ENCODE results near the gene POLRMT. TPM values are rescaled to one million over a fixed set of nuclear protein-coding genes. Genes with fewer than 3 reads are reported as not detected.

POLRMT gene
- total RNA-seq, 1 donor from 2014 or later: 53.6 TPM

GRCh38 chr19:596263-596655 is 37.1 kb downstream of the POLRMT start:
- peaks cover 9% of the 10 kb centered on the region for H3K27me3 Mint-ChIP-seq (ENCODE audit: unreplicated experiment)
- H3K4me3 Mint-ChIP-seq (ENCODE audit: unreplicated experiment): no peak overlapping the region

GRCh38 chr19:595326-596262 is 37.7 kb downstream of the POLRMT start:
- Mint-ChIP-seq H3K4me3 (ENCODE audit: unreplicated experiment) (no peak overlapping the region), H3K4me1 (ENCODE audit: unreplicated experiment) (no peaks in the 10 kb centered on the region), H3K9me3 (ENCODE audit: unreplicated experiment) (no peaks in the 10 kb centered on the region), H3K27ac (ENCODE audit: unreplicated experiment) (no peak overlapping the region), H3K36me3 (ENCODE audit: low read depth, unreplicated experiment) (no peaks in the 10 kb centered on the region), H3K27me3 (ENCODE audit: unreplicated experiment) (peaks cover 12% of the 10 kb centered on the region)
- TF ChIP-seq CTCF (IDR thresholded peaks at IDR 0.05; ENCODE audit: unreplicated experiment): no peak
- no peak for DNase-seq (ENCODE audit: low spot score)

More at GRCh38 chr19:596263-596655, 37.1 kb downstream of the POLRMT start:
- H3K9me3 Mint-ChIP-seq (ENCODE audit: unreplicated experiment): peaks cover under 1% of the 10 kb centered on the region
- H3K36me3 Mint-ChIP-seq (ENCODE audit: low read depth, unreplicated experiment): no peaks in the 10 kb centered on the region
- no peak for DNase-seq (ENCODE audit: low spot score)
- H3K4me1 Mint-ChIP-seq (ENCODE audit: unreplicated experiment): no peaks in the 10 kb centered on the region
- no peak for TF ChIP-seq CTCF (IDR thresholded peaks at IDR 0.05; ENCODE audit: unreplicated experiment)
- no peak overlapping the region for H3K27ac Mint-ChIP-seq (ENCODE audit: unreplicated experiment)

GRCh38 chr19:594265-594870 is 39.0 kb downstream of the POLRMT start:
- no peak overlapping the region for H3K4me3 Mint-ChIP-seq (ENCODE audit: unreplicated experiment)
- no peak for TF ChIP-seq CTCF (IDR thresholded peaks at IDR 0.05; ENCODE audit: unreplicated experiment)
- H3K9me3 Mint-ChIP-seq (ENCODE audit: unreplicated experiment): no peaks in the 10 kb centered on the region
- no peaks in the 10 kb centered on the region for H3K36me3 Mint-ChIP-seq (ENCODE audit: low read depth, unreplicated experiment)
- no peak overlapping the region for H3K27ac Mint-ChIP-seq (ENCODE audit: unreplicated experiment)
- peaks cover 11% of the 10 kb centered on the region for H3K27me3 Mint-ChIP-seq (ENCODE audit: unreplicated experiment)
- H3K4me1 Mint-ChIP-seq (ENCODE audit: unreplicated experiment): no peaks in the 10 kb centered on the region
- DNase-seq (ENCODE audit: low spot score): no peak

GRCh38 chr19:593505-593904 is 39.8 kb downstream of the POLRMT start:
- no peak overlapping the region for H3K4me3 Mint-ChIP-seq (ENCODE audit: unreplicated experiment)
- TF ChIP-seq CTCF (IDR thresholded peaks at IDR 0.05; ENCODE audit: unreplicated experiment): no peak
- H3K4me1 Mint-ChIP-seq (ENCODE audit: unreplicated experiment): no peaks in the 10 kb centered on the region
- no peak for DNase-seq (ENCODE audit: low spot score)
- H3K9me3 Mint-ChIP-seq (ENCODE audit: unreplicated experiment): no peaks in the 10 kb centered on the region
- H3K36me3 Mint-ChIP-seq (ENCODE audit: low read depth, unreplicated experiment): no peaks in the 10 kb centered on the region
- H3K27me3 Mint-ChIP-seq (ENCODE audit: unreplicated experiment): peaks cover 13% of the 10 kb centered on the region
- no peak overlapping the region for H3K27ac Mint-ChIP-seq (ENCODE audit: unreplicated experiment)

GRCh38 chr19:593055-593454 is 40.3 kb downstream of the POLRMT start:
- TF ChIP-seq CTCF (IDR thresholded peaks at IDR 0.05; ENCODE audit: unreplicated experiment): no peak
- Mint-ChIP-seq H3K36me3 (ENCODE audit: low read depth, unreplicated experiment) (no peaks in the 10 kb centered on the region), H3K27me3 (ENCODE audit: unreplicated experiment) (peaks cover 13% of the 10 kb centered on the region), H3K9me3 (ENCODE audit: unreplicated experiment) (no peaks in the 10 kb centered on the region), H3K27ac (ENCODE audit: unreplicated experiment) (no peak overlapping the region), H3K4me3 (ENCODE audit: unreplicated experiment) (no peak overlapping the region), H3K4me1 (ENCODE audit: unreplicated experiment) (no peaks in the 10 kb centered on the region)
- DNase-seq (ENCODE audit: low spot score): no peak
